Heart right ventricle (tissue), 16 donors: Measurements from ENCODE around the gene AGBL1. TPM values are rescaled to one million over a fixed set of nuclear protein-coding genes. Genes with fewer than 3 reads are reported as not detected.

Experiments
- ATAC-seq, 8 donors: fragments of 200-7000 bp; cut with Tn5 transposase; one replicate each; pipeline ENCODE4 v1.9.1; 2020; ENCODE audit warnings: mild to moderate bottlenecking in 8 of 8, moderate library complexity in 8 of 8, moderate number of reproducible peaks in 1 of 8
- DNase-seq, 2 donors: peaks; one replicate each; pipeline ENCODE4 v3.0.0-alpha.2; 2020
- H3K27ac ChIP-seq, 10 donors: fragments of 200-600 bp; sonication (generic) in 2 of 10; one replicate each; pipeline versions ENCODE4 v1.5.0 to v1.8.0; 2020 to 2022; ENCODE audit warnings: mild to moderate bottlenecking in 3 of 10
- H3K27me3 ChIP-seq, 7 donors: fragments of 200-600 bp; one replicate each; pipeline ENCODE4 v1.8.0; 2021 to 2022; ENCODE audit warnings: mild to moderate bottlenecking in 2 of 7
- H3K36me3 ChIP-seq, 9 donors: fragments of 200-600 bp; sonication (generic) in 1 of 9; one replicate each; pipeline versions ENCODE4 v1.5.0 to v1.8.0; 2020 to 2022; ENCODE audit warnings: mild to moderate bottlenecking in 2 of 9
- H3K4me1 ChIP-seq, 9 donors: fragments of 200-600 bp; sonication (generic) in 1 of 9; one replicate each; pipeline versions ENCODE4 v1.5.0 to v1.8.0; 2020 to 2022; ENCODE audit warnings: mild to moderate bottlenecking in 4 of 9
- H3K4me3 ChIP-seq, 10 donors: fragments of 200-600 bp; sonication (generic) in 2 of 10; one replicate each; pipeline versions ENCODE4 v1.5.0 to v1.8.0; 2020 to 2022; ENCODE audit warnings: mild to moderate bottlenecking in 7 of 10, moderate library complexity in 2 of 10
- H3K9me3 ChIP-seq, 11 donors: fragments of 200-600 bp in 10 of 11; sonication (generic) in 2 of 11; one replicate each; pipeline versions ENCODE4 v1.5.0 to v1.8.0; 2013 to 2022; ENCODE audit warnings: mild to moderate bottlenecking in 2 of 11, control low read depth in 1 of 11, moderate library complexity in 1 of 11
- WGBS, 2 donors: extraction: QIAGEN DNeasy Blood & Tissue Kit; methylation state at CpG; one replicate each; pipeline ENCODE4 v1.1.7; 2013; ENCODE audit warnings: inconsistent platforms in 1 of 2; 5-methylcytosine and 5-hydroxymethylcytosine counted together
- intact Hi-C, 10 donors: fragments of 100-400 bp; cut with DNase I; formaldehyde crosslinking; loops; one replicate each; pipeline versions ENCODE4 v1.11.1 to v1.14.2; 2022
- polyA plus RNA-seq, 2 donors: library from polyadenylated mRNA; stranded (reverse); fragments of 200-250 nt; gene quantifications; one replicate each; pipeline ENCODE4 v1.2.3, GENCODE V29; 2013
- total RNA-seq, 10 donors: library from RNA; stranded (reverse); fragmentation: NEBNext Ultra II Directional in 3 of 10; extraction: Animal tissue kit (Norgen Biotek cat#: 25700) in 3 of 10; gene quantifications; one replicate each; pipeline versions ENCODE4 v1.2.1 to v1.2.4, GENCODE V29; 2021 to 2023
- TF ChIP-seq, protein P1 (sequence below), 9 donors: fragments of 200-600 bp; sonication (generic) in 2 of 9; IDR thresholded peaks; one replicate each; pipeline versions ENCODE4 v1.5.0 to v1.8.0; 2021 to 2022; ENCODE audit warnings: antibody characterized with exemption in 9 of 9, mild to moderate bottlenecking in 5 of 9, moderate library complexity in 1 of 9
- donor health status: Arrhythmogenic right ventricular cardiomyopathy.
- donor health status: ischemic (EF 13 %, LVEDD 7.1; RV severe dilation, severe dysfunction).
- donor health status: healthy with polysubstance abuse.
- donor health status: DM: no; HTN: yes; CAD: no.
- donor health status: DM: no; HTN: no; CAD: no.
- donor health status: ischemic (EF 25% LVEDD 6.9; RV normal size, moderate dysfunction).
- donor health status: ischemic (EF 25% LVEDD 5.7; RV mildly dilated, moderate dysfunction).
- donor health status: healthy.
- donor health status: DM: yes; HTN: yes; CAD: no.
- donor health status: Ischemic cardiomyopathy.
- donor health status: ischemic (EF 35%, LVEDD 5.7; RV mildly dilated, moderate dysfunction).
- donor health status: nonischemic (EF 11% LVEDD 7.7; RV severe dilation, severe dysfunction).
- donor health status: DM: yes; HTN: yes; CAD: no.
- donor health status: PGD.
- donor health status: ischemic (EF 29% LVEDD 5.4; RV normal size, mild dysfunction).
- donor health status: nonischemic (EF 23%, LVEDD 6.1; RV moderate dilation, normal function).

AGBL1 gene
- total and polyA plus RNA-seq, 12 donors, result 0.02 to 0.13 (median 0.09) TPM; not detected in 7

DNA sequence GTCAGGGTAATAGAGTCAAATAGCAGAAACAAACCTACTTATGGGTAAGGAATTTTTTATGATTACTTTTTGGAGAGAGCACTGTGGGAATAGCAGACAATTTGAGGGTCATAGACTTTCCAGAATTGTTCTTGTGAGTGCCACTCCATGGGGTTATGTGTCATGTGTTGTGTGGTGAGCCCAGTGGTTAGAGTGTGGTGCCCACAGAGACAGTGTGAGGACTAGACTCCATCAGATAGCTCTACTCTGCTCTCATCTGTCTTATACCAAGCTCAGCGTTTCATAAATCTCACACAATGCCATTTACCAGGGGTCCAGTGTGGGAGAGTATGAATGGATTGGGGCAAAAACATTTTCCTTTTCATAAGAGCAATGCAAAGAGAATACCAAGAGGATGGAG is 188.9 kb downstream of the AGBL1 start:
- H3K27ac ChIP-seq, result no peak overlapping the region
- ATAC-seq (no peak), DNase-seq (no peak)
- H3K36me3 ChIP-seq, result no peaks in the 10 kb centered on the region
- 89 to 92% methylated on average over 1 of the region's 1 CpG for WGBS, 2 donors
- TF ChIP-seq, protein P1, sequence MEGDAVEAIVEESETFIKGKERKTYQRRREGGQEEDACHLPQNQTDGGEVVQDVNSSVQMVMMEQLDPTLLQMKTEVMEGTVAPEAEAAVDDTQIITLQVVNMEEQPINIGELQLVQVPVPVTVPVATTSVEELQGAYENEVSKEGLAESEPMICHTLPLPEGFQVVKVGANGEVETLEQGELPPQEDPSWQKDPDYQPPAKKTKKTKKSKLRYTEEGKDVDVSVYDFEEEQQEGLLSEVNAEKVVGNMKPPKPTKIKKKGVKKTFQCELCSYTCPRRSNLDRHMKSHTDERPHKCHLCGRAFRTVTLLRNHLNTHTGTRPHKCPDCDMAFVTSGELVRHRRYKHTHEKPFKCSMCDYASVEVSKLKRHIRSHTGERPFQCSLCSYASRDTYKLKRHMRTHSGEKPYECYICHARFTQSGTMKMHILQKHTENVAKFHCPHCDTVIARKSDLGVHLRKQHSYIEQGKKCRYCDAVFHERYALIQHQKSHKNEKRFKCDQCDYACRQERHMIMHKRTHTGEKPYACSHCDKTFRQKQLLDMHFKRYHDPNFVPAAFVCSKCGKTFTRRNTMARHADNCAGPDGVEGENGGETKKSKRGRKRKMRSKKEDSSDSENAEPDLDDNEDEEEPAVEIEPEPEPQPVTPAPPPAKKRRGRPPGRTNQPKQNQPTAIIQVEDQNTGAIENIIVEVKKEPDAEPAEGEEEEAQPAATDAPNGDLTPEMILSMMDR (IDR thresholded peaks at IDR 0.05), result no peak
- no peak overlapping the region for H3K4me3 ChIP-seq
- H3K27me3 ChIP-seq, result peaks cover 0 to 18% (median 0%) of the 10 kb centered on the region in 7 donors
- H3K4me1 ChIP-seq, result no peaks in the 10 kb centered on the region
- peaks cover 0 to 2% (median 0%) of the 10 kb centered on the region in 11 donors for H3K9me3 ChIP-seq
- intact Hi-C loops, result no loop called here

GRCh38 chr15:86273309-86273708 is 193.6 kb downstream of the AGBL1 start:
- TF ChIP-seq, protein P1 (IDR thresholded peaks at IDR 0.05), result no peak
- no peaks in the 10 kb centered on the region for H3K4me1 ChIP-seq
- H3K9me3 ChIP-seq, result peaks cover 0 to 2% (median 0%) of the 10 kb centered on the region in 11 donors
- no peak overlapping the region for H3K27ac ChIP-seq
- intact Hi-C loops, result no loop called here
- no peaks in the 10 kb centered on the region for H3K36me3 ChIP-seq
- DNase-seq, result no peak
- H3K27me3 ChIP-seq, result peaks cover 0 to 12% (median 0%) of the 10 kb centered on the region in 7 donors
- 68 to 70% methylated on average over 2 of the region's 2 CpGs for WGBS, 2 donors
- ATAC-seq, result no peak
- no peak overlapping the region for H3K4me3 ChIP-seq

DNA sequence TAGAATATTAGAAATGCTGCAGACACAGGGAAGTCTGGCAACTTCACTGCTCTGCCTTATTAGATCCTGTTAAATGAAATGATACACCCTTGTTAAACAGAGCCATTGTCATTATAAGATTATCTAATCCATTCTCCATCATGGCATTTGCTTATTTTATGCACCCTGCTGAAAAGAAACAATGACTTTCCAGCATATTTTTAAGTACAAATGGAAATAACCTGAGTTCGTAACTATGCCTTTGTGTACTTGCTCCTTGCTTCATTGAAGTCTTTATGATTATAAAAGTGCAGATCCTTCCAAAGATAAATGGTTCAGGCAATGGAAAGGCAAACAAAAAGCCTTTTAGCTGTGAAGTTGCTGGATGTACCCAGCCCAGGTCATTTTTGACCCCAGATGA is 195.7 kb downstream of the AGBL1 start:
- TF ChIP-seq, protein P1 (IDR thresholded peaks at IDR 0.05), result no peak
- no peaks in the 10 kb centered on the region for H3K36me3 ChIP-seq
- DNase-seq, result no peak
- 86 to 88% methylated on average over 1 of the region's 1 CpG for WGBS, 2 donors
- intact Hi-C loops, result no loop called here
- ATAC-seq, result no peak
- peaks cover 0 to 12% (median 0%) of the 10 kb centered on the region in 7 donors for H3K27me3 ChIP-seq
- peaks cover 0 to 2% (median 0%) of the 10 kb centered on the region in 11 donors for H3K9me3 ChIP-seq
- no peak overlapping the region for H3K27ac ChIP-seq
- no peaks in the 10 kb centered on the region for H3K4me1 ChIP-seq
- H3K4me3 ChIP-seq, result no peak overlapping the region

DNA sequence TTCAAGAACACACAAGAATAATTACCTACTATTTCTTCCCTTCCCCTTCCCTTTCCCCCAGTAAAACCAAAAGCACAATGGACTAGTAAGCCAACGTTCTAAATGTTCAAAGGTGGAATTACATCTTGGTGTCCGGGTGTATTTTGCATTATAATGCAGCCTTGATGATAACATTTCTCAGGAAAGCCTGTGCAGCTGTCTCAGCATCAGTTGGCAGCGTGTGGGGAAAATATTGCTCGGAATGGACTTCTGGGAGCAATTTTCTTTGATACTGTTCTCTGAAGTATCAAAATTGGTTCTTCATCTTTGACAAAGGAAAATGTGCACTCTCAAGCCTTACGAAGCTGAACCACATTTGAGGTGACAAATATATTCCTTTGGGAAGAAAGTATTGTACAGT is 198.9 kb downstream of the AGBL1 start:
- H3K27me3 ChIP-seq, result peaks cover 0 to 6% (median 0%) of the 10 kb centered on the region in 7 donors
- H3K9me3 ChIP-seq, result no peaks in the 10 kb centered on the region
- DNase-seq, result no peak
- no peak overlapping the region for H3K4me3 ChIP-seq
- TF ChIP-seq, protein P1 (IDR thresholded peaks at IDR 0.05), result no peak
- H3K4me1 ChIP-seq, result no peaks in the 10 kb centered on the region
- WGBS, 2 donors, result 66 to 77% methylated on average over 5 of the region's 5 CpGs
- intact Hi-C loops, result no loop called here
- no peak for ATAC-seq
- H3K27ac ChIP-seq, result no peak overlapping the region
- H3K36me3 ChIP-seq, result no peaks in the 10 kb centered on the region
